ENCODE measurements around the gene FMNL3.

The FMNL3 gene

DNA sequence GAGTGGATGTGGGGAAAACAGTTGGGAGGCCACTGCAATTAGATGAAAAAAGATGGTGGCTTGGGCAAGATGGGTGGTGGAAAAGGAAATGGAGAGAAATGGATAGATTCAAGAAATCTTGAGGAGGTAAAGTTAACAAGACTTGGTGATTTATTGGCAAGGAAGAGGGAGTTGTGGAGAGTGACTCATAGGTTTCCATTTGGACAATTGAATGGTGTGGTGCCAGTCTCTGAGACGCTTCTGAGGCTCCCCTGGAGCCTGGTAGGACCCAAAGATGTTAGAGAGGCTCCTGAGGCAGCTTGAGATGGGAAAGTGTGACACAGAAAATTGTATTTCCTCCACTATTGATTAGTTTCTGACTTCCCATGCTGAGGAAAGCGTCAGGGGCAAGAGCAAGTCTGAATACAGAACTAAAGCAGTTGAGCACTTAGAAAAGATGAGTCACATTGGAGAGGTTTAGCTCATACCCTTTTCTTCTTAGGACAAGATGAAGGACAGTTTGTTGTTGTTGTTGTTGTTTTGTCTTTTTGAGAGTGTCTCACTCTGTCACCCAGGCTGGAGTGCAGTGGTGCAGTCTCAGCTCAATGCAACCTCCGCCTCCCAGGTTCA, 79.3 kb downstream of the FMNL3 start:
- ATAC-seq = peak; percentile 22; the same call in 1 of the 3 replicates
- TF ChIP-seq TCF4 (CRISPR knock-in tag; IDR thresholded peaks at IDR 0.05; ENCODE audit: borderline replicate concordance) (no peak), ZNF70 (CRISPR knock-in tag; IDR thresholded peaks at IDR 0.05) (no peak), ESRRG (CRISPR knock-in tag; IDR thresholded peaks at IDR 0.05) (no peak), BACH2 (CRISPR knock-in tag; IDR thresholded peaks at IDR 0.05; ENCODE audit: borderline replicate concordance) (no peak), ZFP3 (CRISPR knock-in tag; IDR thresholded peaks at IDR 0.05) (no peak), GLIS3 (CRISPR knock-in tag; IDR thresholded peaks at IDR 0.05) (no peak), OSR1 (CRISPR knock-in tag; IDR thresholded peaks at IDR 0.05) (no peak), CSDC2 (CRISPR knock-in tag; IDR thresholded peaks at IDR 0.05) (no peak)
- TF ChIP-seq, protein P1, sequence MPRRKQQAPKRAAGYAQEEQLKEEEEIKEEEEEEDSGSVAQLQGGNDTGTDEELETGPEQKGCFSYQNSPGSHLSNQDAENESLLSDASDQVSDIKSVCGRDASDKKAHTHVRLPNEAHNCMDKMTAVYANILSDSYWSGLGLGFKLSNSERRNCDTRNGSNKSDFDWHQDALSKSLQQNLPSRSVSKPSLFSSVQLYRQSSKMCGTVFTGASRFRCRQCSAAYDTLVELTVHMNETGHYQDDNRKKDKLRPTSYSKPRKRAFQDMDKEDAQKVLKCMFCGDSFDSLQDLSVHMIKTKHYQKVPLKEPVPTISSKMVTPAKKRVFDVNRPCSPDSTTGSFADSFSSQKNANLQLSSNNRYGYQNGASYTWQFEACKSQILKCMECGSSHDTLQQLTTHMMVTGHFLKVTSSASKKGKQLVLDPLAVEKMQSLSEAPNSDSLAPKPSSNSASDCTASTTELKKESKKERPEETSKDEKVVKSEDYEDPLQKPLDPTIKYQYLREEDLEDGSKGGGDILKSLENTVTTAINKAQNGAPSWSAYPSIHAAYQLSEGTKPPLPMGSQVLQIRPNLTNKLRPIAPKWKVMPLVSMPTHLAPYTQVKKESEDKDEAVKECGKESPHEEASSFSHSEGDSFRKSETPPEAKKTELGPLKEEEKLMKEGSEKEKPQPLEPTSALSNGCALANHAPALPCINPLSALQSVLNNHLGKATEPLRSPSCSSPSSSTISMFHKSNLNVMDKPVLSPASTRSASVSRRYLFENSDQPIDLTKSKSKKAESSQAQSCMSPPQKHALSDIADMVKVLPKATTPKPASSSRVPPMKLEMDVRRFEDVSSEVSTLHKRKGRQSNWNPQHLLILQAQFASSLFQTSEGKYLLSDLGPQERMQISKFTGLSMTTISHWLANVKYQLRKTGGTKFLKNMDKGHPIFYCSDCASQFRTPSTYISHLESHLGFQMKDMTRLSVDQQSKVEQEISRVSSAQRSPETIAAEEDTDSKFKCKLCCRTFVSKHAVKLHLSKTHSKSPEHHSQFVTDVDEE (CRISPR knock-in tag; IDR thresholded peaks at IDR 0.05) = no peak
- TF ChIP-seq, protein P2, sequence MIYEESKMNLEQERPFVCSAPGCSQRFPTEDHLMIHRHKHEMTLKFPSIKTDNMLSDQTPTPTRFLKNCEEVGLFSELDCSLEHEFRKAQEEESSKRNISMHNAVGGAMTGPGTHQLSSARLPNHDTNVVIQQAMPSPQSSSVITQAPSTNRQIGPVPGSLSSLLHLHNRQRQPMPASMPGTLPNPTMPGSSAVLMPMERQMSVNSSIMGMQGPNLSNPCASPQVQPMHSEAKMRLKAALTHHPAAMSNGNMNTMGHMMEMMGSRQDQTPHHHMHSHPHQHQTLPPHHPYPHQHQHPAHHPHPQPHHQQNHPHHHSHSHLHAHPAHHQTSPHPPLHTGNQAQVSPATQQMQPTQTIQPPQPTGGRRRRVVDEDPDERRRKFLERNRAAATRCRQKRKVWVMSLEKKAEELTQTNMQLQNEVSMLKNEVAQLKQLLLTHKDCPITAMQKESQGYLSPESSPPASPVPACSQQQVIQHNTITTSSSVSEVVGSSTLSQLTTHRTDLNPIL (CRISPR knock-in tag; IDR thresholded peaks at IDR 0.05; ENCODE audit: low read depth) = no peak
- TF ChIP-seq, protein P3, sequence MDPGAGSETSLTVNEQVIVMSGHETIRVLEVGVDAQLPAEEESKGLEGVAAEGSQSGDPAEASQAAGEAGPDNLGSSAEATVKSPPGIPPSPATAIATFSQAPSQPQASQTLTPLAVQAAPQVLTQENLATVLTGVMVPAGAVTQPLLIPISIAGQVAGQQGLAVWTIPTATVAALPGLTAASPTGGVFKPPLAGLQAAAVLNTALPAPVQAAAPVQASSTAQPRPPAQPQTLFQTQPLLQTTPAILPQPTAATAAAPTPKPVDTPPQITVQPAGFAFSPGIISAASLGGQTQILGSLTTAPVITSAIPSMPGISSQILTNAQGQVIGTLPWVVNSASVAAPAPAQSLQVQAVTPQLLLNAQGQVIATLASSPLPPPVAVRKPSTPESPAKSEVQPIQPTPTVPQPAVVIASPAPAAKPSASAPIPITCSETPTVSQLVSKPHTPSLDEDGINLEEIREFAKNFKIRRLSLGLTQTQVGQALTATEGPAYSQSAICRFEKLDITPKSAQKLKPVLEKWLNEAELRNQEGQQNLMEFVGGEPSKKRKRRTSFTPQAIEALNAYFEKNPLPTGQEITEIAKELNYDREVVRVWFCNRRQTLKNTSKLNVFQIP (CRISPR knock-in tag; IDR thresholded peaks at IDR 0.05; ENCODE audit: borderline replicate concordance, low read depth) = no peak

DNA sequence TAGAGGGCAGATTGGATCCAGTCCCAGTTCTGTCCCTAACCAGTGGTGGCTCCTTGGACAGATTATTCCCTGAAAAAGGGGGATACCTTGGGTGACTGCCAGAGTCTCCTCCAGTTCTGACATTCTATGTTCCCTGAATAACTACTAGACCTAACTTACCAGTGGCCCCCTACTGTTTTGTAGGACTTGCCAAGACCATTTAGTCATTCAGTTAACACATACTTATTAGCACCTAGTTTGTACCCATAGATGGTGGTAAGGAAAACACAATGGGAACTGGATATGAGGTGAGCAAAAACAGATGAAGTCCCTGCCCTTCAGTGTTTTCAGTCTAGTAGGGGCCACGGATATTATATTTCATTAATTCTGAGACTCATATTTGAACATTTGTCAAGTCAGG, 80.4 kb downstream of the FMNL3 start:
- ATAC-seq = no peak

DNA sequence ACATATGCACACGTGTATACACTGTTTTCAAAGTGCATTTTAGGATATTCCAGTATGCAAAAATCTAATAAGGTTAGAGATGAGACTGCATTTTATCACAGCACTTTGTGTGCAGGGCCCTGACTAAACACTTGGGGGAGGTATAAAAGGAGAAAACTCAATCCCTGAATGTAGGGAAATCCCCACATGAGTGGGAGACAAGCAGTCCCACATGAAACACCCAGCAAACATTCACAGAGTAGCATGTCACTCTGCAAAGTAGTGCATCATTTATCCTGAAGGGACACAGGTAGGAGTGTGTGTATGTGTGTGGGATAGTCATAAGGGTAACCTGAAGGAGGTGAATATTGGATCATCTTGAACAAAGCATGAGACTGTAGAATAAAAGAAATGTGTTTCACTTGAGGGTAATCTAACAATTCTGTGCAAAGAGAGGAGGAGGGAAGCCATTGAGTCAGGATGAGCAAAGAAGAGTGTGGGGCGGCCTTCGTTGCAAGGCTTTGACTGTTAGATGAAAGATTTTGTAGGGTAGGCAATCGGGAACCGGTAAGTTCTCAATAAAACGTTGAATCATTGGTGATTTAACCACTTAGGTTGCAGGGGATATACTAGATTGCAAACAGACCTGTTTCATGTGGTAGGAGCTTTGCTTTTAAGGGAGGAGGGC, 80.9 kb downstream of the FMNL3 start:
- ATAC-seq = no peak
- TF ChIP-seq CSDC2 (CRISPR knock-in tag; IDR thresholded peaks at IDR 0.05) (no peak), ZNF565 (CRISPR knock-in tag; conservative IDR thresholded peaks at IDR 0.05; ENCODE audit: low read depth) (no peak), ZNF70 (CRISPR knock-in tag; IDR thresholded peaks at IDR 0.05) (no peak), OSR1 (CRISPR knock-in tag; IDR thresholded peaks at IDR 0.05) (no peak), ZFP3 (CRISPR knock-in tag; IDR thresholded peaks at IDR 0.05) (no peak), TOX (CRISPR knock-in tag; IDR thresholded peaks at IDR 0.05; ENCODE audit: borderline replicate concordance) (no peak), SNAI2 (CRISPR knock-in tag; IDR thresholded peaks at IDR 0.05) (no peak), ARNTL (CRISPR knock-in tag; IDR thresholded peaks at IDR 0.05; ENCODE audit: borderline replicate concordance, low read depth) (no peak), ZNF8 (CRISPR knock-in tag; IDR thresholded peaks at IDR 0.05) (no peak), GLIS3 (CRISPR knock-in tag; IDR thresholded peaks at IDR 0.05) (no peak), PPARA (CRISPR knock-in tag; IDR thresholded peaks at IDR 0.05; ENCODE audit: borderline replicate concordance) (no peak), ESRRG (CRISPR knock-in tag; IDR thresholded peaks at IDR 0.05) (no peak), ISL1 (CRISPR knock-in tag; IDR thresholded peaks at IDR 0.05) (no peak), ZFP30 (CRISPR knock-in tag; IDR thresholded peaks at IDR 0.05) (no peak), ZC3H10 (CRISPR knock-in tag; IDR thresholded peaks at IDR 0.05) (no peak)
- TF ChIP-seq, protein P4, sequence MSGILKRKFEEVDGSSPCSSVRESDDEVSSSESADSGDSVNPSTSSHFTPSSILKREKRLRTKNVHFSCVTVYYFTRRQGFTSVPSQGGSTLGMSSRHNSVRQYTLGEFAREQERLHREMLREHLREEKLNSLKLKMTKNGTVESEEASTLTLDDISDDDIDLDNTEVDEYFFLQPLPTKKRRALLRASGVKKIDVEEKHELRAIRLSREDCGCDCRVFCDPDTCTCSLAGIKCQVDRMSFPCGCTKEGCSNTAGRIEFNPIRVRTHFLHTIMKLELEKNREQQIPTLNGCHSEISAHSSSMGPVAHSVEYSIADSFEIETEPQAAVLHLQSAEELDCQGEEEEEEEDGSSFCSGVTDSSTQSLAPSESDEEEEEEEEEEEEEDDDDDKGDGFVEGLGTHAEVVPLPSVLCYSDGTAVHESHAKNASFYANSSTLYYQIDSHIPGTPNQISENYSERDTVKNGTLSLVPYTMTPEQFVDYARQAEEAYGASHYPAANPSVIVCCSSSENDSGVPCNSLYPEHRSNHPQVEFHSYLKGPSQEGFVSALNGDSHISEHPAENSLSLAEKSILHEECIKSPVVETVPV (CRISPR knock-in tag; IDR thresholded peaks at IDR 0.05) = no peak

More for the DNA sequence above, 80.4 kb downstream of the FMNL3 start:
- TF ChIP-seq TCF4 (CRISPR knock-in tag; IDR thresholded peaks at IDR 0.05; ENCODE audit: borderline replicate concordance) = no peak
- TF ChIP-seq ZFP30 (CRISPR knock-in tag; IDR thresholded peaks at IDR 0.05) = no peak
- TF ChIP-seq ZC3H10 (CRISPR knock-in tag; IDR thresholded peaks at IDR 0.05) = no peak
- TF ChIP-seq GLIS3 (CRISPR knock-in tag; IDR thresholded peaks at IDR 0.05) = no peak
- TF ChIP-seq ZNF565 (CRISPR knock-in tag; conservative IDR thresholded peaks at IDR 0.05; ENCODE audit: low read depth) = no peak
- TF ChIP-seq ARNTL (CRISPR knock-in tag; IDR thresholded peaks at IDR 0.05; ENCODE audit: borderline replicate concordance, low read depth) = no peak
- no peak for TF ChIP-seq ZNF8 (CRISPR knock-in tag; IDR thresholded peaks at IDR 0.05)
- TF ChIP-seq, protein P4 (CRISPR knock-in tag; IDR thresholded peaks at IDR 0.05) = no peak
- TF ChIP-seq ESRRG (CRISPR knock-in tag; IDR thresholded peaks at IDR 0.05) = no peak
- TF ChIP-seq ZNF70 (CRISPR knock-in tag; IDR thresholded peaks at IDR 0.05) = no peak
- TF ChIP-seq, protein P5, sequence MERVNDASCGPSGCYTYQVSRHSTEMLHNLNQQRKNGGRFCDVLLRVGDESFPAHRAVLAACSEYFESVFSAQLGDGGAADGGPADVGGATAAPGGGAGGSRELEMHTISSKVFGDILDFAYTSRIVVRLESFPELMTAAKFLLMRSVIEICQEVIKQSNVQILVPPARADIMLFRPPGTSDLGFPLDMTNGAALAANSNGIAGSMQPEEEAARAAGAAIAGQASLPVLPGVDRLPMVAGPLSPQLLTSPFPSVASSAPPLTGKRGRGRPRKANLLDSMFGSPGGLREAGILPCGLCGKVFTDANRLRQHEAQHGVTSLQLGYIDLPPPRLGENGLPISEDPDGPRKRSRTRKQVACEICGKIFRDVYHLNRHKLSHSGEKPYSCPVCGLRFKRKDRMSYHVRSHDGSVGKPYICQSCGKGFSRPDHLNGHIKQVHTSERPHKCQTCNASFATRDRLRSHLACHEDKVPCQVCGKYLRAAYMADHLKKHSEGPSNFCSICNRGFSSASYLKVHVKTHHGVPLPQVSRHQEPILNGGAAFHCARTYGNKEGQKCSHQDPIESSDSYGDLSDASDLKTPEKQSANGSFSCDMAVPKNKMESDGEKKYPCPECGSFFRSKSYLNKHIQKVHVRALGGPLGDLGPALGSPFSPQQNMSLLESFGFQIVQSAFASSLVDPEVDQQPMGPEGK (CRISPR knock-in tag; IDR thresholded peaks at IDR 0.05; ENCODE audit: borderline replicate concordance) = no peak

All from SK-N-SH treated with all-trans-retinoic acid at 6 μM for 48 hours (cell line).